ENCODE data around the gene SUPT5H. TPM values are rescaled to one million over a fixed set of nuclear protein-coding genes. Genes with fewer than 3 reads are reported as not detected.

The SUPT5H gene
- total RNA-seq, result 71.8 and 80.7 TPM in 2 replicates

GRCh38 chr19:39445196-39446111 is at the start of gene SUPT5H:
SUPT5H (plus strand) TSS chr19:39445582; CDS start chr19:39445891, 309 bp downstream.
- DNase-seq (ENCODE audit: low read depth), result peak; percentile 98
- no peak for TF ChIP-seq CTCF (IDR thresholded peaks at IDR 0.05; ENCODE audit: insufficient read depth, low read depth, low read length)
- peak within 1 kb of the TSS; percentile 97 for H3K4me3 ChIP-seq (ENCODE audit: low read depth, low read length)

GRCh38 chr19:39397360-39398296 is 47.8 kb upstream of the SUPT5H start:
- peak; percentile 87 for DNase-seq (ENCODE audit: low read depth)
- no peak overlapping the region for H3K4me3 ChIP-seq (ENCODE audit: low read depth, low read length)
- TF ChIP-seq CTCF (IDR thresholded peaks at IDR 0.05; ENCODE audit: insufficient read depth, low read depth, low read length), result peak; percentile 98

DNA sequence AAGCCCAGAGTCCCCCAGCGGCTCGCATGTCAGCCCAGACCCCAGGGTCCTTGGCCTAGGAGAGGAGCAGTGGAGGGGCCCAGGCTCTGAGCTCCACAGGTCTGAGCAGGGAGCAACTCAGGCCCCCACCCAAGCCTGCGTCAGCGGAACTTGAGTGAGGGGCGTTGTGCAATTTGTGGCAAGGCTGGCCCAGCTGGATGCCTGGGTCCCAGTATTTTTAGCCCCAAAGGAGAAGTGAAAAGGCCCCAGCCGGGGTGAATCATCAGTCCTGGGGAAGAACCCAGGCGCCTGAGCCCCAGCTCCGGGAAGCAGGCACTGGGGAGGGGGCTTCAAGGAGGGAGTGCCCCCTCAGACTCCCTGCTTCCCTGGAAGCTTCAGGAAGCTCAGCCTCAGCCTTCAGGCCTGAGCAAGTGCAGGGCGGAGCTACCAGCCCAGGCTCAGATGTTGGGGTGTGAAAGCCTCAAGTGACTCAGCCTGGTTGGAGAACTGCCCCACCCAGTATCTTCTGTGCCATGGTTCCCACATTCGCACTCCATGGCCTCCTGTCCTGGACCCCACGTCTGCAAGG is 47.0 kb upstream of the SUPT5H start:
- peak; percentile 89 for DNase-seq (ENCODE audit: low read depth)
- H3K4me3 ChIP-seq (ENCODE audit: low read depth, low read length), result no peak overlapping the region
- no peak for TF ChIP-seq CTCF (IDR thresholded peaks at IDR 0.05; ENCODE audit: insufficient read depth, low read depth, low read length)

GRCh38 chr19:39399668-39400050 is 45.7 kb upstream of the SUPT5H start:
- no peak overlapping the region for H3K4me3 ChIP-seq (ENCODE audit: low read depth, low read length)
- no peak for DNase-seq (ENCODE audit: low read depth)
- TF ChIP-seq CTCF (IDR thresholded peaks at IDR 0.05; ENCODE audit: insufficient read depth, low read depth, low read length), result no peak

DNA sequence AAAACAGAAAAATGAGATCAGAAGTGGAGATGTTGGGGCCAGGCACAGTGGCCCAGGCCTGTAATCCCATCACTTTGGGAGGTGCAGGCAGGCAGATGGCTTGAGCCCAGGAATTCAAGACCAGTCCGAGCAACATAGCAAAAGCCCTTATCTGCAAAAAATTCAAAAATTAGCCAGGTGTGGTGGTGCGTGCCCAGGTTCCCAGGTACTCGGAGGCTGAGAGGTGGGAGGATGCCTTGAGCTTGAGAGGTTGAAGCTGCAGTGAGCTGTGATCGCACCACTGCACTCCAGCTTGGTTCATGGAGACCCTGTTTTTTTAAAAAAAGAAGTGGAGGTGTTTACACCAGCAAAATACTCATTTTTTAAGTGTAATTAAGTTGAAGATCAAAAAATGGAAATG is 45.3 kb upstream of the SUPT5H start:
- TF ChIP-seq CTCF (IDR thresholded peaks at IDR 0.05; ENCODE audit: insufficient read depth, low read depth, low read length), result no peak
- H3K4me3 ChIP-seq (ENCODE audit: low read depth, low read length), result no peak overlapping the region
- DNase-seq (ENCODE audit: low read depth), result no peak

DNA sequence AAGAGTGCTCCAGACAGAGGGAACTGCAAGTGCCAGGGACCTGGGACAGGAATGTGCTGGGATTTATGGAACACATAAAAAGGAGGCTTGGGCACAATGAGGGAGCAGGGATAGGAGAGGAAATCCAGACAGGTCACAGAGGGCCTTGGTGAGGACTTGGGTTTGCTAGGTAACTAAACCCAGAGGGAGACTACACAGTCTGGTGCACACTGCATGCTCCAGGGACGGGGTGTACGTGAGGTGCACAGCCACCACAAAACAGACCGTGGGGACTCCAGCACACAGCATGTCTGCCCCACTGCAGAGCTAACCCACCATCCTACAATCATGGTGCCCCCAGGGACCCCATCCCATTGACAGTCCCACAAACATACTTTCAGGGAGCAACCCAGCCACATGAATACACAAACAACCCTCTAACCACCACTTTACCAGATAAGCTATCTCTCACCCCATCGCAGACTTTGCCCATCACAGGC is 44.3 kb upstream of the SUPT5H start:
- no peak for DNase-seq (ENCODE audit: low read depth)
- H3K4me3 ChIP-seq (ENCODE audit: low read depth, low read length), result no peak overlapping the region
- no peak for TF ChIP-seq CTCF (IDR thresholded peaks at IDR 0.05; ENCODE audit: insufficient read depth, low read depth, low read length)
